CD4-positive, alpha-beta T cell (primary cell): ENCODE measurements around the gene ITPKB. TPM values are rescaled to one million over a fixed set of nuclear protein-coding genes. Genes with fewer than 3 reads are reported as not detected.

Experiments
- ATAC-seq: fragments of 200-7000 bp; cut with Tn5 transposase; one replicate; pipeline ENCODE4 v1.10.0; 2022; ENCODE audit warnings: mild to moderate bottlenecking; ENCODE audit not compliant: poor library complexity
- CTCF ChIA-PET: fragments of 350-600 bp; sonication (Branson Sonifier 250); formaldehyde crosslinking; loops from one replicate; lab custom pipeline; 2021; ENCODE audit warnings: antibody characterized with exemption, inconsistent platforms; lab: Charles Lee
- POLR2A ChIA-PET: fragments of 350-600 bp; sonication (Branson Sonifier 250); formaldehyde crosslinking; loops from one replicate; lab custom pipeline; 2021; ENCODE audit warnings: antibody characterized with exemption, inconsistent platforms; lab: Charles Lee
- DNase-seq, 14 experiments: peaks; one replicate each; pipeline ENCODE4 v3.0.0-alpha.2; 2013 to 2020; ENCODE audit warnings: mixed read lengths in 2 of 14
- H3K27ac ChIP-seq, 2 donors: one replicate each; pipeline versions ENCODE4 v1.5.1 to v1.7.0; 2013; ENCODE audit warnings: low read length in 2 of 2, low read depth in 1 of 2, mild to moderate bottlenecking in 1 of 2
- H3K27me3 ChIP-seq, 2 experiments: 1 replicate in 1 of 2; 2 replicates in 1 of 2; pipeline versions ENCODE4 v1.6.1 to v1.7.0; 2013; ENCODE audit warnings: low read length in 2 of 2, control low read depth in 1 of 2, mild to moderate bottlenecking in 1 of 2, moderate library complexity in 1 of 2; ENCODE audit not compliant: insufficient read depth in 2 of 2, control insufficient read depth in 1 of 2
- H3K36me3 ChIP-seq: one replicate; pipeline ENCODE4 v1.6.1; 2013; ENCODE audit warnings: low read length, control low read depth; ENCODE audit not compliant: insufficient read depth
- H3K4me1 ChIP-seq: one replicate; pipeline ENCODE4 v1.6.1; 2013; ENCODE audit warnings: low read length, control low read depth; ENCODE audit not compliant: insufficient read depth
- H3K4me3 ChIP-seq: one replicate; pipeline ENCODE4 v1.5.1; 2013; ENCODE audit warnings: mild to moderate bottlenecking, low read length, moderate library complexity
- H3K9me3 ChIP-seq, 2 experiments: 1 replicate in 1 of 2; 2 replicates in 1 of 2; pipeline versions ENCODE4 v1.6.1 to v1.7.0; 2013; ENCODE audit warnings: low read length in 2 of 2, mild to moderate bottlenecking in 2 of 2, control low read depth in 1 of 2, moderate library complexity in 1 of 2; ENCODE audit not compliant: control insufficient read depth in 1 of 2, insufficient read depth in 1 of 2
- H3K27ac Mint-ChIP-seq: one replicate; pipeline ENCODE4 v1.8.0; 2020; ENCODE audit warnings: mixed read lengths
- H3K27me3 Mint-ChIP-seq: one replicate; pipeline ENCODE4 v1.8.0; 2021; ENCODE audit warnings: mixed read lengths
- H3K36me3 Mint-ChIP-seq: one replicate; pipeline ENCODE4 v1.8.0; 2021; ENCODE audit warnings: low read depth, mixed read lengths
- H3K4me1 Mint-ChIP-seq: one replicate; pipeline ENCODE4 v1.8.0; 2021; ENCODE audit warnings: low read depth, mixed read lengths
- H3K4me3 Mint-ChIP-seq: one replicate; pipeline ENCODE4 v1.8.0; 2020; ENCODE audit warnings: mild to moderate bottlenecking, mixed read lengths
- H3K9me3 Mint-ChIP-seq: one replicate; pipeline ENCODE4 v1.8.0; 2020; ENCODE audit warnings: mixed read lengths
- CTCF ChIP-seq: fragments of 200-600 bp; IDR thresholded peaks from one replicate; pipeline ENCODE4 v1.8.0; 2022; ENCODE audit warnings: antibody characterized with exemption, mild to moderate bottlenecking
- intact Hi-C, 2 experiments: fragments of 100-400 bp; cut with DNase I in 1 of 2; cut with micrococcal nuclease in 1 of 2; formaldehyde crosslinking; loops; one replicate each; pipeline versions ENCODE4 v1.15.1 to v1.9.0; 2023 to 2025; cut with DNase I, micrococcal nuclease
- total RNA-seq, 174 experiments: library from RNA in 2 of 174; stranded (reverse) in 2 of 174; gene quantifications; one replicate each; pipeline ENCODE4 v1.2.3 and lab custom pipeline; 2021 to 2026

ITPKB gene
- total RNA-seq, 2 experiments from 2014 or later, result 565 to 583 TPM

GRCh38 chr1:226687426-226687825 lies 51.7 kb downstream of the ITPKB start:
- no peaks in the 10 kb centered on the region for H3K27me3 Mint-ChIP-seq
- ChIA-PET CTCF (interaction anchor here (0.8 to 3.6 kb wide), 26 partner anchors 10 to 141 kb away, joined by 3 to 22 read pairs (median 5); partner anchors contain the start of gene ITPKB), POLR2A (interaction anchor here (0.5 to 2.8 kb wide), 16 partner anchors 9 to 65 kb away, joined by 3 to 20 read pairs (median 6); partner anchors contain the start of gene ITPKB)
- peak; percentile 45 for TF ChIP-seq CTCF
- H3K4me3 Mint-ChIP-seq, result peak overlapping the region; percentile 72
- Histone ChIP-seq H3K4me3 (no peak overlapping the region), H3K36me3 (peaks cover 58% of the 10 kb centered on the region), H3K9me3 (no peaks in the 10 kb centered on the region), H3K4me1 (peaks cover 94% of the 10 kb centered on the region), H3K27me3 (no peaks in the 10 kb centered on the region), H3K27ac (peak overlapping the region; percentile 47 to 70)
- peak in 12 of 14 experiments; percentile 32 to 81 (median 54) for DNase-seq
- peak overlapping the region; percentile 98 for H3K27ac Mint-ChIP-seq
- H3K9me3 Mint-ChIP-seq, result no peaks in the 10 kb centered on the region
- H3K4me1 Mint-ChIP-seq, result peaks cover 100% of the 10 kb centered on the region
- intact Hi-C loops, result loop anchor here (1.0 to 10.0 kb wide), 6 partner anchors 35 to 61 kb away; partner anchors contain the start of gene ITPKB (in 1 of the 2)
- ATAC-seq, result peak; percentile 27
- H3K36me3 Mint-ChIP-seq, result peaks cover 96% of the 10 kb centered on the region

- Mint-ChIP-seq H3K27me3 (no peaks in the 10 kb centered on the region), H3K4me3 (peak overlapping the region; percentile 72)
Measured at GRCh38 chr1:226686440-226687425, 52.3 kb downstream of the ITPKB start.

More at GRCh38 chr1:226686440-226687425, 52.3 kb downstream of the ITPKB start:
- ChIA-PET CTCF (interaction anchor here (0.5 to 3.6 kb wide), 24 partner anchors 9 to 142 kb away, joined by 3 to 22 read pairs (median 6); partner anchors contain the start of gene ITPKB), POLR2A (interaction anchor here (0.7 to 2.8 kb wide), 12 partner anchors 9 to 53 kb away, joined by 3 to 20 read pairs (median 6); partner anchors contain the start of gene ITPKB)
- intact Hi-C loops, result loop anchor here (1.0 to 10.0 kb wide), 6 partner anchors 34 to 60 kb away; partner anchors contain the start of gene ITPKB (in 1 of the 2)
- ATAC-seq, result no peak
- peaks cover 100% of the 10 kb centered on the region for H3K4me1 Mint-ChIP-seq
- Histone ChIP-seq H3K9me3 (no peaks in the 10 kb centered on the region), H3K36me3 (peaks cover 56% of the 10 kb centered on the region), H3K4me1 (peaks cover 94% of the 10 kb centered on the region), H3K27ac (peak overlapping the region; percentile 47 to 70), H3K27me3 (no peaks in the 10 kb centered on the region), H3K4me3 (no peak overlapping the region)
- peaks cover 96% of the 10 kb centered on the region for H3K36me3 Mint-ChIP-seq
- DNase-seq, result peak in 2 of 14 experiments; percentile 58 to 62
- peak overlapping the region; percentile 98 for H3K27ac Mint-ChIP-seq
- no peak for TF ChIP-seq CTCF
- no peaks in the 10 kb centered on the region for H3K9me3 Mint-ChIP-seq
